HepG2 (cell line): ENCODE data around the gene RPL31. TPM values are rescaled to one million over a fixed set of nuclear protein-coding genes. Genes with fewer than 3 reads are reported as not detected.

ENCODE experiments used
- CENPBD1 ChIP-seq: sonication (generic); formaldehyde crosslinking; IDR thresholded peaks from 2 replicates; pipeline ENCODE4 v1.8.0; 2022; ENCODE audit warnings: missing genetic modification reagents, low read depth, mild to moderate bottlenecking, borderline replicate concordance
- E2F5 ChIP-seq: sonication (generic); formaldehyde crosslinking; conservative IDR thresholded peaks from 2 replicates; pipeline ENCODE4 v1.4.0; 2020; ENCODE audit warnings: missing genetic modification reagents
- ELF3 ChIP-seq: IDR thresholded peaks from 2 replicates; pipeline ENCODE4 v1.6.1; 2016; ENCODE audit warnings: missing genetic modification reagents, missing compliant biosample characterization
- GABPA ChIP-seq, 2 experiments: IDR thresholded peaks; 2 replicates each; pipeline ENCODE4 v1.6.1; 2011 to 2016; ENCODE audit warnings: low read depth in 2 of 2, low read length in 1 of 2, missing biosample characterization in 1 of 2, missing genetic modification characterization in 1 of 2
- HNRNPH1 ChIP-seq: fragments of 200-400 bp; formaldehyde crosslinking; optimal IDR thresholded peaks from 2 replicates; pipeline ENCODE3; 2017; ENCODE audit warnings: mild to moderate bottlenecking, low read depth, low read length
- KAT2B ChIP-seq: fragments of 150-350 bp; IDR thresholded peaks from 2 replicates; pipeline ENCODE4 v1.6.1; 2014; ENCODE audit warnings: low read depth, low read length, borderline replicate concordance
- NFAT5 ChIP-seq: sonication (generic); formaldehyde crosslinking; IDR thresholded peaks from 2 replicates; pipeline ENCODE4 v1.4.0; 2020; ENCODE audit warnings: missing genetic modification reagents
- PHF5A ChIP-seq: IDR thresholded peaks from one replicate; pipeline ENCODE4 v1.6.1; 2018; ENCODE audit warnings: low read depth, missing genetic modification reagents; ENCODE audit not compliant: unreplicated experiment
- SYNCRIP ChIP-seq: fragments of 200-400 bp; formaldehyde crosslinking; IDR thresholded peaks from 2 replicates; pipeline ENCODE4 v1.6.1; 2018; ENCODE audit warnings: mild to moderate bottlenecking, low read depth, low read length; ENCODE audit not compliant: insufficient read depth
- ZBTB25 ChIP-seq: IDR thresholded peaks from 2 replicates; pipeline ENCODE4 v1.6.1; 2018; ENCODE audit warnings: missing genetic modification reagents
- ZFP41 ChIP-seq: sonication (generic); formaldehyde crosslinking; IDR thresholded peaks from 2 replicates; pipeline ENCODE4 v1.4.0; 2020; ENCODE audit warnings: mild to moderate bottlenecking, missing genetic modification reagents, borderline replicate concordance
- ZIK1 ChIP-seq: sonication (generic); formaldehyde crosslinking; IDR thresholded peaks from 2 replicates; pipeline ENCODE4 v1.5.0; 2020; ENCODE audit warnings: mild to moderate bottlenecking, low read depth, missing genetic modification reagents, borderline replicate concordance
- ZNF333 ChIP-seq: sonication (generic); formaldehyde crosslinking; IDR thresholded peaks from 2 replicates; pipeline ENCODE4 v1.4.0; 2020; ENCODE audit warnings: mild to moderate bottlenecking, missing genetic modification reagents, borderline replicate concordance
- ZNF484 ChIP-seq: sonication (generic); formaldehyde crosslinking; IDR thresholded peaks from 2 replicates; pipeline ENCODE4 v1.5.1; 2020; ENCODE audit warnings: mild to moderate bottlenecking, low read depth, missing genetic modification reagents, borderline replicate concordance
- polyA plus RNA-seq, 8 experiments: library from polyadenylated mRNA; depleted of rRNA in 3 of 8; stranded (reverse) in 7 of 8; unstranded in 1 of 8; fragments of >200 nt; fragmentation: Illumina TruSeq in 4 of 8; extraction: Trizol in 4 of 8; gene quantifications; 2 replicates each; pipeline versions ENCODE4 v1.2.1 to v1.2.3, GENCODE V29; 2011 to 2016; ENCODE audit warnings: low read depth in 4 of 8, missing spikeins in 1 of 8, mixed read lengths in 1 of 8; ENCODE audit not compliant: insufficient read depth in 1 of 8
- total RNA-seq, 5 experiments: library from RNA; depleted of rRNA; stranded (reverse); fragments of >200 nt; fragmentation: Illumina TruSeq; extraction: Trizol; gene quantifications; 2 replicates each; pipeline ENCODE4 v1.2.3, GENCODE V29; 2016; ENCODE audit warnings: low read depth in 1 of 5
- TF ChIP-seq, protein P1 (sequence below): sonication (generic); formaldehyde crosslinking; IDR thresholded peaks from 2 replicates; pipeline ENCODE4 v1.4.0; 2020; ENCODE audit warnings: mild to moderate bottlenecking, low read depth, missing genetic modification reagents
- TF ChIP-seq, protein P2 (sequence below), 2 experiments: sonication (generic) in 1 of 2; formaldehyde crosslinking in 1 of 2; IDR thresholded peaks; 2 replicates each; pipeline versions ENCODE4 v1.4.0 to v1.6.1; 2018 to 2020; ENCODE audit warnings: missing genetic modification reagents in 2 of 2, borderline replicate concordance in 1 of 2, low read depth in 1 of 2, mild to moderate bottlenecking in 1 of 2, missing biosample characterization in 1 of 2

RPL31 gene
- total and polyA plus RNA-seq, 2 of the 13 experiments (the other 11 are each of a cell fraction or from before 2014, with no cell fraction given), result 3,331 to 3,582 TPM

DNA sequence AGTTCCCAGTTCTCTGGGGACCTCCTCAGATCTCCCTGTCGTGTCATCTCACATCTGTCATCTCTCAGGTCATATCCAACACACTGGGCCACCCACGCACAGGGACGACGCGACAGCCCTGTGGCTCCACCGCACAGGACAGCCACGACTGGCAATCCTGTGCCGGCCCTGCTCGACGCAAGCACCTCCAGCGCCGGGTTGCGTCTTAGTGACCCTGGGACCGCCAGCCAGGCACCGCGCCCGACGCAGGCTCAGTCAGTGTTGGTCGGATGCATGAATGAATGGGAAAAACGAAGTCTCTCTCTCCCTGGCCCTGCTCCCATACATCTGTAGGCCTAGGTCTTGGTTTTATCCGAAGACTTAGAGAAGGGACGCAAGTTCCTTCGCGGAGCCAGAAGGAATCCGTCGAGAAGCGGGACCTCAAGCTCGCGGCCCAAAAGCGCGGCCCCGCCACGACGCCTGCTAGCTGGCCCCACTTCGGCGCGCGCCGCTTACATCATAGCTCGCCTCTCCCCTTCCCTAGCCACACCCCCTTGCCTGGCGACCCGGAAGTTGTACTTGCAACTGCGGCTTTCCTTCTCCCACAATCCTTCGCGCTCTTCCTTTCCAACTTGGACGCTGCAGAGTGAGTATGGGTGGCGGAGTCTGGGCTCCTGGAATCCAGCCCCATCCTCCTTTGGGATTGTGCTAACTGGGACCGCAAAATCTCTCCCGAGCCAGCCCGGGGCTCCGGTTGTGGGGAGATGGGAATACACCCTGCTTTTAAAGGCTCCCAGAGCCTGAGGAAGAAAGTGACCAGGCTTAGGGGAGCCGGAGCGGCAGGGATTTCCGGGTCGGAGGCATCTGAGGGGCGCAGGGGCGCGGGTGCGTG is at the start of gene RPL31 (continued):
- TF ChIP-seq, protein P1, sequence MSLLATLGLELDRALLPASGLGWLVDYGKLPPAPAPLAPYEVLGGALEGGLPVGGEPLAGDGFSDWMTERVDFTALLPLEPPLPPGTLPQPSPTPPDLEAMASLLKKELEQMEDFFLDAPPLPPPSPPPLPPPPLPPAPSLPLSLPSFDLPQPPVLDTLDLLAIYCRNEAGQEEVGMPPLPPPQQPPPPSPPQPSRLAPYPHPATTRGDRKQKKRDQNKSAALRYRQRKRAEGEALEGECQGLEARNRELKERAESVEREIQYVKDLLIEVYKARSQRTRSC (CRISPR knock-in tag), result 0 out of 2 replicates have a peak, but pooled peaks have one; percentile 90
- peak; percentile 90 for TF ChIP-seq GABPA (IDR thresholded peaks at IDR 0.05; ENCODE audit: low read depth, low read length)
- TF ChIP-seq GABPA (CRISPR knock-in tag; IDR thresholded peaks at IDR 0.05; ENCODE audit: low read depth), result peak; percentile 99
- peak; percentile 99 for TF ChIP-seq ZFP41 (CRISPR knock-in tag)
- TF ChIP-seq E2F5 (CRISPR knock-in tag), result peak; percentile 65; the same call in 1 of the 2 replicates
- no peak for TF ChIP-seq SYNCRIP
- peak; percentile 96 for TF ChIP-seq NFAT5 (CRISPR knock-in tag)
- TF ChIP-seq KAT2B, result no peak
- peak; percentile 92 for TF ChIP-seq CENPBD1 (CRISPR knock-in tag)
- peak; percentile 94 for TF ChIP-seq ZBTB25 (CRISPR knock-in tag)
- TF ChIP-seq, protein P2, sequence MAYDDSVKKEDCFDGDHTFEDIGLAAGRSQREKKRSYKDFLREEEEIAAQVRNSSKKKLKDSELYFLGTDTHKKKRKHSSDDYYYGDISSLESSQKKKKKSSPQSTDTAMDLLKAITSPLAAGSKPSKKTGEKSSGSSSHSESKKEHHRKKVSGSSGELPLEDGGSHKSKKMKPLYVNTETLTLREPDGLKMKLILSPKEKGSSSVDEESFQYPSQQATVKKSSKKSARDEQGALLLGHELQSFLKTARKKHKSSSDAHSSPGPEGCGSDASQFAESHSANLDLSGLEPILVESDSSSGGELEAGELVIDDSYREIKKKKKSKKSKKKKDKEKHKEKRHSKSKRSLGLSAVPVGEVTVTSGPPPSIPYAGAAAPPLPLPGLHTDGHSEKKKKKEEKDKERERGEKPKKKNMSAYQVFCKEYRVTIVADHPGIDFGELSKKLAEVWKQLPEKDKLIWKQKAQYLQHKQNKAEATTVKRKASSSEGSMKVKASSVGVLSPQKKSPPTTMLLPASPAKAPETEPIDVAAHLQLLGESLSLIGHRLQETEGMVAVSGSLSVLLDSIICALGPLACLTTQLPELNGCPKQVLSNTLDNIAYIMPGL (CRISPR knock-in tag; IDR thresholded peaks at IDR 0.05; ENCODE audit: borderline replicate concordance in 1 of 2, low read depth in 1 of 2), result peak; percentile 93 to 98
- TF ChIP-seq ZIK1 (CRISPR knock-in tag), result peak; percentile 99
- TF ChIP-seq ZNF333, result peak; percentile 95; the same call in 1 of the 2 replicates
- peak; percentile 94 for TF ChIP-seq PHF5A (CRISPR knock-in tag)
- TF ChIP-seq ELF3 (CRISPR knock-in tag), result peak; percentile 97
- peak; percentile 76 for TF ChIP-seq HNRNPH1
- peak; percentile 98 for TF ChIP-seq ZNF484 (CRISPR knock-in tag)
